Fibroblast of mammary gland (primary cell): Measurements from ENCODE around the gene EFS.

Experiments used
- DNase-seq: peaks from one replicate; pipeline ENCODE4 v3.0.0-alpha.2; 2010; ENCODE audit warnings: low read depth
- H3K4me3 ChIP-seq: 2 replicates; pipeline ENCODE4 v1.5.1; 2011; ENCODE audit warnings: low read depth, mild to moderate bottlenecking, low read length, moderate library complexity; ENCODE audit not compliant: control insufficient read depth
- CTCF ChIP-seq: conservative IDR thresholded peaks from 2 replicates; pipeline ENCODE4 v1.5.1; 2011; ENCODE audit warnings: low read depth, low read length, inconsistent platforms; ENCODE audit not compliant: control insufficient read depth, insufficient read depth

EFS gene

GRCh38 chr14:23306412-23307145, 58.4 kb downstream of the EFS start, which contains the start of gene BCL2L2:
TSS of gene BCL2L2 (plus strand) at chr14:23306833. CDS start at chr14:23307768, 935 bp downstream.
- H3K4me3 ChIP-seq = peak within 1 kb of the TSS; percentile 95
- peak; percentile 83 for DNase-seq
- TF ChIP-seq CTCF = no peak
